DND-41 (cell line): ENCODE results near the gene SNCAIP.

Source experiments
- ATAC-seq: fragments of 200-7000 bp; cut with Tn5 transposase; 3 replicates; pipeline ENCODE4 v1.9.1; 2021; ENCODE audit warnings: low read depth; ENCODE audit not compliant: insufficient read depth
- DNase-seq: peaks from one replicate; pipeline ENCODE4 v3.0.0-alpha.2; 2020
- H2AFZ ChIP-seq: 2 replicates; pipeline ENCODE4 v1.6.0; 2012; ENCODE audit warnings: low read depth, low read length
- H3K27ac ChIP-seq: 2 replicates; pipeline ENCODE4 v1.5.1; 2012; ENCODE audit warnings: low read length, inconsistent platforms
- H3K27me3 ChIP-seq: fragments of 200-600 bp; sonication (generic); 2 replicates; pipeline ENCODE4 v1.6.0; 2012; ENCODE audit warnings: low read length, mild to moderate bottlenecking, inconsistent platforms; ENCODE audit not compliant: insufficient read depth, poor library complexity
- H3K36me3 ChIP-seq: 2 replicates; pipeline ENCODE4 v1.5.1; 2012; ENCODE audit warnings: low read length, inconsistent platforms; ENCODE audit not compliant: insufficient read depth
- H3K4me1 ChIP-seq: 2 replicates; pipeline ENCODE4 v1.5.1; 2012; ENCODE audit warnings: mild to moderate bottlenecking, low read length; ENCODE audit not compliant: insufficient read depth
- H3K4me2 ChIP-seq: 2 replicates; pipeline ENCODE4 v1.6.0; 2012; ENCODE audit warnings: mild to moderate bottlenecking, moderate library complexity, low read length, inconsistent platforms; ENCODE audit not compliant: insufficient read depth
- H3K4me3 ChIP-seq, 2 experiments: fragments of 200-600 bp in 1 of 2; shearing (Covaris generic) in 1 of 2; 2 replicates each; pipeline ENCODE4 v1.5.1; 2012 to 2016; ENCODE audit warnings: inconsistent platforms in 2 of 2, low read length in 2 of 2, mild to moderate bottlenecking in 2 of 2, low read depth in 1 of 2, moderate library complexity in 1 of 2
- H3K79me2 ChIP-seq: 2 replicates; pipeline ENCODE4 v1.6.0; 2012; ENCODE audit warnings: low read length, inconsistent platforms; ENCODE audit not compliant: insufficient read depth
- H3K9ac ChIP-seq: 2 replicates; pipeline ENCODE4 v1.6.0; 2012; ENCODE audit warnings: low read depth, mild to moderate bottlenecking, inconsistent platforms, low read length, moderate library complexity
- H3K9me3 ChIP-seq: 2 replicates; pipeline ENCODE4 v1.5.1; 2012; ENCODE audit warnings: low read length, moderate library complexity, mild to moderate bottlenecking, inconsistent platforms; ENCODE audit not compliant: insufficient read depth, severe bottlenecking
- H4K20me1 ChIP-seq: 2 replicates; pipeline ENCODE4 v1.6.0; 2012; ENCODE audit warnings: low read length; ENCODE audit not compliant: insufficient read depth
- EZH2 ChIP-seq: IDR thresholded peaks from 3 replicates; pipeline ENCODE4 v1.6.1; 2012; ENCODE audit warnings: borderline replicate concordance, low read depth, mild to moderate bottlenecking, moderate library complexity, low read length, inconsistent platforms; ENCODE audit not compliant: severe bottlenecking
- TF ChIP-seq, protein P1 (sequence below): IDR thresholded peaks from 2 replicates; pipeline ENCODE4 v1.5.1; 2012; ENCODE audit warnings: borderline replicate concordance, low read length, moderate library complexity, mild to moderate bottlenecking; ENCODE audit not compliant: poor library complexity, severe bottlenecking; ENCODE audit errors: extremely low read depth

SNCAIP gene

DNA sequence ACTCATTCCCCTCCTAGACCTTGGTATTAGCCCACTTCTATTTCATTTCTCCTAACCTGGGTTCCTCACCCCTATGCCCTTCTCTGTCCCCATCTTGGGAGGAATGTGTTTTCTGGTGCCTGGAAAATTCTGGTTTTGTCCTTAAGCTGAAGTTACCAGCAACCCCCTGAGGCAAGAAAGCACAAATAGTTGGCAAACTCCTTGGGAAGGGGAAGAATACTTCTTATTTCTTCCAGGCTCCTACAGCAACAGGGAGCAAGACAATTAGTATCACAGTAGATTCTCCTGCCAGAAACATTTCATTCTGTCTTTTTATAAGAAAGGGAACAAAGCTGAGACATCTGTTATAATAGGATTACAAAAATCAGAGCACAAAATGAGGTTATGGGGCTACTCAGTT, 142.5 kb downstream of the SNCAIP start:
- TF ChIP-seq, protein P1, sequence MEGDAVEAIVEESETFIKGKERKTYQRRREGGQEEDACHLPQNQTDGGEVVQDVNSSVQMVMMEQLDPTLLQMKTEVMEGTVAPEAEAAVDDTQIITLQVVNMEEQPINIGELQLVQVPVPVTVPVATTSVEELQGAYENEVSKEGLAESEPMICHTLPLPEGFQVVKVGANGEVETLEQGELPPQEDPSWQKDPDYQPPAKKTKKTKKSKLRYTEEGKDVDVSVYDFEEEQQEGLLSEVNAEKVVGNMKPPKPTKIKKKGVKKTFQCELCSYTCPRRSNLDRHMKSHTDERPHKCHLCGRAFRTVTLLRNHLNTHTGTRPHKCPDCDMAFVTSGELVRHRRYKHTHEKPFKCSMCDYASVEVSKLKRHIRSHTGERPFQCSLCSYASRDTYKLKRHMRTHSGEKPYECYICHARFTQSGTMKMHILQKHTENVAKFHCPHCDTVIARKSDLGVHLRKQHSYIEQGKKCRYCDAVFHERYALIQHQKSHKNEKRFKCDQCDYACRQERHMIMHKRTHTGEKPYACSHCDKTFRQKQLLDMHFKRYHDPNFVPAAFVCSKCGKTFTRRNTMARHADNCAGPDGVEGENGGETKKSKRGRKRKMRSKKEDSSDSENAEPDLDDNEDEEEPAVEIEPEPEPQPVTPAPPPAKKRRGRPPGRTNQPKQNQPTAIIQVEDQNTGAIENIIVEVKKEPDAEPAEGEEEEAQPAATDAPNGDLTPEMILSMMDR: no peak
- TF ChIP-seq EZH2: no peak
- no peak overlapping the region for H3K9ac ChIP-seq
- ATAC-seq: no peak

DNA sequence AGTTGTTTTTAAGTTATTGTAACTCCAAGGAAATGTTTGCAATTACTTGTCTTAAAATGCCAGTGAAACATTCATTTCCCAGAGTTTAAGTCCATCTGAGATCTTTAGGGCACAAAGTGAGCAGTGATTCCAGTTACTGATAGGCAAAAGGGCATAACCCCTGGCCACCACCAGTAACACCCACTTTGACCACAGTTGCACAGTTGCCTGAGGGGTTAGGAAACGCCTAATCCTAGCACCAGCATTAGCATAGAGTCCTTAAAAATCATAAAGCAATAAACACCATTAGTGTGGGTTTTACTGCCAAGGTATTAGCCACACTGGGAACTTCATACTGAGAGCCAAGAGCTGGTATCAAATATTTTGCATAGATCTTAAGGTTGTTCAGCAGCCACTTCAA, 143.9 kb downstream of the SNCAIP start:
- TF ChIP-seq, protein P1: no peak
- TF ChIP-seq EZH2: no peak
- Histone ChIP-seq H3K4me1 (no peaks in the 10 kb centered on the region), H2AFZ (no peak overlapping the region), H3K27me3 (no peaks in the 10 kb centered on the region), H3K9me3 (no peaks in the 10 kb centered on the region), H3K9ac (no peak overlapping the region), H3K4me2 (no peak overlapping the region), H3K27ac (no peak overlapping the region), H3K79me2 (no peaks in the 10 kb centered on the region), H4K20me1 (no peaks in the 10 kb centered on the region), H3K4me3 (no peak overlapping the region), H3K36me3 (no peaks in the 10 kb centered on the region)
- no peak for DNase-seq
- no peak for ATAC-seq

More for the DNA sequence above, 142.5 kb downstream of the SNCAIP start:
- Histone ChIP-seq H3K9me3 (no peaks in the 10 kb centered on the region), H2AFZ (no peak overlapping the region), H3K4me1 (no peaks in the 10 kb centered on the region), H3K27ac (no peak overlapping the region), H3K4me2 (no peak overlapping the region), H3K36me3 (no peaks in the 10 kb centered on the region), H3K79me2 (no peaks in the 10 kb centered on the region), H4K20me1 (no peaks in the 10 kb centered on the region), H3K27me3 (no peaks in the 10 kb centered on the region), H3K4me3 (no peak overlapping the region)
- DNase-seq: no peak

DNA sequence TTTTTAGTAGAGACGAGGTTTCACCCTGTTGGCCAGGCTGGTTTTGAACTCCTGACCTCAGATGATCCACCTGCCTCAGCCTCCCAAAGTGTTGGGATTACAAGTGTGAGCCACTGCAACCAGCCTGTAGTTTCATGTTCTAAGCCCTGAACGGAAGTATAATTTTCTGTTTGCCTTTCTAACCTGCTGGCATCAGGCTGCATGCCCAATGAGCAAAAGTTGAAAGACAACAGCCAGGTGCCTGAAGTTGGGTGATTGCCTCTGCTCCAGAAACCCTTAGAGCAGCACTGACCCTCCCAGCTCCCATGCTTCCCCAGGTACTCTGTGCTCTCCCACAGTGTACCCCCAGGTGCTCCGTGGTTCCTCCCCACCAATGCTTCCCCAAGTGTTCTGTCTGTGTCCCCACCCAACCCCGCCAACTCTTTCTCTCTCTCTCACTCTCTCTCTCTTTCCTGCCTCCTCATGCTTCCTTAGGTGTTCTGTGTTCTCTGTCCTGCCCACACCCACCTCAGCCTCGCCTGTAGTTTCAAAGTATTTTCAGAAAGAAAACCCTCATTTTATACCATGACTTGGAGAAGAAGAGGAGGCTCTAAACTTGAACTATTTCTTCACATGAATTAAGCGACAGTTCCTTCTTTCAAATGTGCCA, 145.3 kb downstream of the SNCAIP start:
- Histone ChIP-seq H2AFZ (no peak overlapping the region), H3K36me3 (no peaks in the 10 kb centered on the region)
- no peak for DNase-seq

More for the DNA sequence above, 145.3 kb downstream of the SNCAIP start:
- no peak for ATAC-seq
- Histone ChIP-seq H4K20me1 (no peaks in the 10 kb centered on the region), H3K4me1 (no peaks in the 10 kb centered on the region), H3K79me2 (no peaks in the 10 kb centered on the region), H3K27ac (no peak overlapping the region), H3K9me3 (no peaks in the 10 kb centered on the region), H3K4me3 (no peak overlapping the region), H3K27me3 (no peaks in the 10 kb centered on the region), H3K4me2 (no peak overlapping the region), H3K9ac (no peak overlapping the region)
- TF ChIP-seq EZH2: no peak
- TF ChIP-seq, protein P1: no peak
